Esophagus squamous epithelium (tissue), 5 donors: ENCODE measurements around the gene CD93. TPM values are rescaled to one million over a fixed set of nuclear protein-coding genes. Genes with fewer than 3 reads are reported as not detected.

Source experiments
- DNase-seq: peaks from one replicate; lab custom pipeline; 2025; lab: John Stamatoyannopoulos, UW
- H3K27ac ChIP-seq, 4 donors: fragments of 200-600 bp; sonication (generic); one replicate each; pipeline ENCODE4 v1.5.1; 2016 to 2019; ENCODE audit warnings: mild to moderate bottlenecking in 1 of 4
- H3K27me3 ChIP-seq, 4 donors: fragments of 200-600 bp; sonication (generic); 1 replicate in 3 of 4; 2 replicates in 1 of 4; pipeline versions ENCODE4 v1.5.1 to v1.6.0; 2017 to 2021; ENCODE audit warnings: antibody characterized with exemption in 1 of 4
- H3K36me3 ChIP-seq, 3 donors: fragments of 200-600 bp; sonication (generic); one replicate each; pipeline ENCODE4 v1.5.1; 2016 to 2019
- H3K4me1 ChIP-seq, 3 donors: fragments of 200-600 bp; sonication (generic); one replicate each; pipeline ENCODE4 v1.5.1; 2017 to 2019
- H3K4me3 ChIP-seq, 4 donors: fragments of 200-600 bp; sonication (generic); 1 replicate in 3 of 4; 2 replicates in 1 of 4; pipeline ENCODE4 v1.5.1; 2016 to 2019; ENCODE audit warnings: mild to moderate bottlenecking in 2 of 4, moderate library complexity in 1 of 4
- H3K9me3 ChIP-seq, 3 donors: fragments of 200-600 bp; sonication (generic); one replicate each; pipeline ENCODE4 v1.5.1; 2016 to 2019
- CTCF ChIP-seq, 6 experiments: fragments of 450-650 bp in 4 of 6; fragments of 200-600 bp in 2 of 6; sonication (generic) in 2 of 6; IDR thresholded peaks; one replicate each; pipeline ENCODE4 v1.5.1; 2016 to 2019; ENCODE audit warnings: antibody characterized with exemption in 6 of 6, mild to moderate bottlenecking in 4 of 6, moderate library complexity in 4 of 6
- POLR2A ChIP-seq, 4 donors: fragments of 450-650 bp; IDR thresholded peaks; one replicate each; pipeline ENCODE4 v1.6.1; 2017; ENCODE audit warnings: antibody characterized with exemption in 4 of 4, mild to moderate bottlenecking in 4 of 4, moderate library complexity in 3 of 4
- WGBS, 2 donors: methylation state at CpG; one replicate each; pipeline ENCODE4 v1.1.5; 2018; 5-methylcytosine and 5-hydroxymethylcytosine counted together
- intact Hi-C: fragments of 100-400 bp; cut with DNase I; formaldehyde crosslinking; loops from one replicate; pipeline ENCODE4 v1.15.0; 2022
- total RNA-seq, 4 donors: library from RNA; depleted of rRNA; stranded (reverse); fragments of >200 nt; gene quantifications; one replicate each; pipeline ENCODE4 v1.1.0, GENCODE V29; 2016
- donor health status: DM: yes; HTN: yes; CAD: no.

CD93 gene
- total RNA-seq, 4 donors from 2014 or later: 4.5 to 22.9 (median 14.6) TPM

GRCh38 chr20:23069108-23069507 is 17.0 kb downstream of the CD93 start:
- Histone ChIP-seq H3K9me3 (no peaks in the 10 kb centered on the region), H3K27me3 (peaks cover 0 to 7% (median 0%) of the 10 kb centered on the region in 4 donors), H3K4me1 (peaks cover 0 to 14% (median 5%) of the 10 kb centered on the region in 3 donors), H3K4me3 (no peak overlapping the region), H3K27ac (no peak overlapping the region), H3K36me3 (no peaks in the 10 kb centered on the region)
- intact Hi-C loops: no loop called here
- TF ChIP-seq CTCF (IDR thresholded peaks at IDR 0.05): no peak
- DNase-seq: no peak
- WGBS, 2 donors: 85 to 88% methylated on average over 2 of the region's 2 CpGs

GRCh38 chr20:23068283-23068682 is 17.8 kb downstream of the CD93 start:
- Histone ChIP-seq H3K27me3 (peaks cover 0 to 7% (median 0%) of the 10 kb centered on the region in 4 donors), H3K4me3 (no peak overlapping the region), H3K4me1 (peaks cover 0 to 22% (median 5%) of the 10 kb centered on the region in 3 donors), H3K27ac (no peak overlapping the region), H3K9me3 (no peaks in the 10 kb centered on the region), H3K36me3 (no peaks in the 10 kb centered on the region)
- 67 to 79% methylated on average over 1 of the region's 1 CpG for WGBS, 2 donors
- intact Hi-C loops: no loop called here
- DNase-seq: no peak
- TF ChIP-seq CTCF (IDR thresholded peaks at IDR 0.05): no peak
- no peak for TF ChIP-seq POLR2A (IDR thresholded peaks at IDR 0.05)

- DNase-seq: no peak
- H3K27me3 ChIP-seq: peaks cover 0 to 7% (median 0%) of the 10 kb centered on the region in 4 donors
- 86 to 95% methylated on average over 3 of the region's 3 CpGs for WGBS, 2 donors
- no peaks in the 10 kb centered on the region for H3K36me3 ChIP-seq
- intact Hi-C loops: no loop called here
- no peak overlapping the region for H3K27ac ChIP-seq
- no peak for TF ChIP-seq POLR2A (IDR thresholded peaks at IDR 0.05)
- no peak for TF ChIP-seq CTCF (IDR thresholded peaks at IDR 0.05)
- peaks cover 2 to 37% (median 14%) of the 10 kb centered on the region in 3 donors for H3K4me1 ChIP-seq
- no peak overlapping the region for H3K4me3 ChIP-seq
- H3K9me3 ChIP-seq: no peaks in the 10 kb centered on the region
Measured at GRCh38 chr20:23066772-23067171, 19.4 kb downstream of the CD93 start.

GRCh38 chr20:23065266-23066201 is 20.6 kb downstream of the CD93 start:
- no peak overlapping the region for H3K27ac ChIP-seq
- H3K4me3 ChIP-seq: no peak overlapping the region
- no peaks in the 10 kb centered on the region for H3K36me3 ChIP-seq
- intact Hi-C loops: no loop called here
- WGBS, 2 donors: 65 to 66% methylated on average over 9 of the region's 9 CpGs
- TF ChIP-seq POLR2A (IDR thresholded peaks at IDR 0.05): no peak
- no peak for TF ChIP-seq CTCF (IDR thresholded peaks at IDR 0.05)
- no peak for DNase-seq
- peaks cover 7 to 49% (median 26%) of the 10 kb centered on the region in 3 donors for H3K4me1 ChIP-seq
- H3K27me3 ChIP-seq: peaks cover 0 to 7% (median 0%) of the 10 kb centered on the region in 4 donors
- H3K9me3 ChIP-seq: no peaks in the 10 kb centered on the region

GRCh38 chr20:23063581-23063980 is 22.5 kb downstream of the CD93 start:
- peaks cover 0 to 7% (median 0%) of the 10 kb centered on the region in 4 donors for H3K27me3 ChIP-seq
- H3K9me3 ChIP-seq: no peaks in the 10 kb centered on the region
- no peak for TF ChIP-seq POLR2A (IDR thresholded peaks at IDR 0.05)
- TF ChIP-seq CTCF (IDR thresholded peaks at IDR 0.05): no peak
- intact Hi-C loops: no loop called here
- H3K4me1 ChIP-seq: peaks cover 12 to 65% (median 36%) of the 10 kb centered on the region in 3 donors
- DNase-seq: no peak
- H3K4me3 ChIP-seq: no peak overlapping the region
- H3K27ac ChIP-seq: no peak overlapping the region
- WGBS, 2 donors: 71 to 77% methylated on average over 2 of the region's 2 CpGs
- H3K36me3 ChIP-seq: no peaks in the 10 kb centered on the region
